Measurements from ENCODE around the gene LYPD1. TPM values are rescaled to one million over a fixed set of nuclear protein-coding genes. Genes with fewer than 3 reads are reported as not detected.

Gene LYPD1
- total and polyA plus RNA-seq, 9 of the 15 experiments (the other 6 are each of a cell fraction or from before 2014, with no cell fraction given): not detected

GRCh38 chr2:132642415-132642814 is 27.6 kb downstream of the LYPD1 start (continued):
- TF ChIP-seq ZNF639 (CRISPR knock-in tag; conservative IDR thresholded peaks at IDR 0.05 in 1 of 2, IDR thresholded peaks at IDR 0.05 in 1 of 2) (no peak), RERE (CRISPR knock-in tag; IDR thresholded peaks at IDR 0.05; ENCODE audit: borderline replicate concordance) (no peak), POLR3A (IDR thresholded peaks at IDR 0.05; ENCODE audit: borderline replicate concordance, extremely low read depth, insufficient read depth, insufficient read length) (no peak), CCAR2 (IDR thresholded peaks at IDR 0.05; ENCODE audit: low read depth, low read length) (no peak), KLF10 (CRISPR knock-in tag; IDR thresholded peaks at IDR 0.05) (no peak)
